Right cardiac atrium (tissue), 5 donors: ENCODE data around the gene TWF1. TPM values are rescaled to one million over a fixed set of nuclear protein-coding genes. Genes with fewer than 3 reads are reported as not detected.

Experiments
- ATAC-seq, 2 donors: fragments of 200-7000 bp; cut with Tn5 transposase; one replicate each; pipeline versions ENCODE4 v1.8.0 to v1.9.1; 2020; ENCODE audit warnings: moderate library complexity in 2 of 2, mild to moderate bottlenecking in 1 of 2
- DNase-seq, 3 donors: peaks; one replicate each; pipeline ENCODE4 v3.0.0-alpha.2; 2020
- H3K27ac ChIP-seq: one replicate; pipeline ENCODE4 v1.5.1; 2013; ENCODE audit warnings: mild to moderate bottlenecking, low read length, control low read depth, moderate library complexity
- H3K27me3 ChIP-seq: one replicate; pipeline ENCODE4 v1.6.1; 2013; ENCODE audit not compliant: control insufficient read depth, insufficient read depth
- H3K4me1 ChIP-seq: one replicate; pipeline ENCODE4 v1.6.1; 2013; ENCODE audit warnings: low read length; ENCODE audit not compliant: control insufficient read depth, insufficient read depth
- H3K4me3 ChIP-seq: one replicate; pipeline ENCODE4 v1.5.1; 2013; ENCODE audit warnings: low read length, control low read depth
- H3K9me3 ChIP-seq: one replicate; pipeline ENCODE4 v1.6.1; 2013; ENCODE audit warnings: low read length; ENCODE audit not compliant: control insufficient read depth
- WGBS: extraction: QIAGEN DNeasy Blood & Tissue Kit; methylation state at CpG from one replicate; pipeline ENCODE4 v1.1.7; 2013; 5-methylcytosine and 5-hydroxymethylcytosine counted together
- intact Hi-C, 4 donors: fragments of 100-400 bp; cut with DNase I; formaldehyde crosslinking; loops; one replicate each; pipeline versions ENCODE4 v1.11.0 to v1.14.0; 2022 to 2023
- polyA plus RNA-seq: library from polyadenylated mRNA; stranded (reverse); fragments of 200-250 nt; gene quantifications from one replicate; pipeline ENCODE4 v1.2.3, GENCODE V29; 2013
- total RNA-seq, 4 donors: library from RNA; stranded (reverse); fragmentation: NEBNext Ultra II Directional; extraction: Animal tissue kit (Norgen Biotek cat#: 25700); gene quantifications; one replicate each; pipeline ENCODE4 v1.2.1, GENCODE V29; 2021
- donor health status: healthy with polysubstance abuse.
- donor health status: DM: no; HTN: yes; CAD: no.
- donor health status: DM: no; HTN: no; CAD: no.
- donor health status: DM: no; HTN: yes; CAD: no; lungs with severe emphysema.
- donor health status: DM: yes; HTN: yes; CAD: no.

TWF1 gene
- total and polyA plus RNA-seq, 5 donors: 13.0 to 30.5 (median 19.7) TPM

DNA sequence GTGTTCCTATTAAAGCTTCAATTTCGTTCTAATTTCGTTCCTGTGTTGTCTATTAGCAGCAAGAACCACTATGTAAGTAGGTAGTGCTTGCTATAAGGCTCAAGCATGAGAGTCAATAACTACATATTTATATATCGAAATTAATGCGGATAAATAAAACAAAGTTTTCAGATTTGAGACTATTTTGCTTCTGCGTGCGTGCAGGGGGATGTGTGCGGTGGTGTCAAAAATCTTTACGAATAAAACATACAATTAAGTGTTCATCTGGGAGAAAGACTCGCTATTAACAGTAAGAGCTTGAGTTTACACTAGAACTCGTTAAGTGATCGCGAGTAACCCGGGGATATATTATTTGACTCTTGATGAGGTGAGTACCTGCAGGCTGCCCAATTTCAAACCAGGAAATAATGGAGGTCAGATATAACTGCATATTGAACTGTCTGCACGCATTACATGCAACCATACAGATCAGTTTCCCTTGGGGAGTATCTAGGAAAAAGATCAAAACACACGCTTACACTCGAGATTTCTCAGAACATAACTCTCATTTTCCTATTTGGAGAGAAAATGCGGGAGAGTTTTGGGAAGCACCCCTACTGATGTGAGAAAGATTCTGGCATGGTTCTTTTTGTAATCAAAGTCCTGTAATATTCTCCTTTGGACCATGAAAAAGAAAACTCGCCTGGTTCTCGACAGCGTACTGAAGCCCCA lies 813 bp downstream of the TWF1 start:
- H3K4me3 ChIP-seq: peak overlapping the region; percentile 81
- no peaks in the 10 kb centered on the region for H3K27me3 ChIP-seq
- H3K4me1 ChIP-seq: no peaks in the 10 kb centered on the region
- 6% methylated on average over 20 of the region's 20 CpGs for WGBS
- ATAC-seq (no peak), DNase-seq (no peak)
- intact Hi-C loops: loop anchor here in 2 of 4 donors (10.0 kb wide), 1 partner anchor 69 kb away; no protein-coding TSS in a partner anchor
- peak overlapping the region; percentile 99 for H3K27ac ChIP-seq
- no peaks in the 10 kb centered on the region for H3K9me3 ChIP-seq

DNA sequence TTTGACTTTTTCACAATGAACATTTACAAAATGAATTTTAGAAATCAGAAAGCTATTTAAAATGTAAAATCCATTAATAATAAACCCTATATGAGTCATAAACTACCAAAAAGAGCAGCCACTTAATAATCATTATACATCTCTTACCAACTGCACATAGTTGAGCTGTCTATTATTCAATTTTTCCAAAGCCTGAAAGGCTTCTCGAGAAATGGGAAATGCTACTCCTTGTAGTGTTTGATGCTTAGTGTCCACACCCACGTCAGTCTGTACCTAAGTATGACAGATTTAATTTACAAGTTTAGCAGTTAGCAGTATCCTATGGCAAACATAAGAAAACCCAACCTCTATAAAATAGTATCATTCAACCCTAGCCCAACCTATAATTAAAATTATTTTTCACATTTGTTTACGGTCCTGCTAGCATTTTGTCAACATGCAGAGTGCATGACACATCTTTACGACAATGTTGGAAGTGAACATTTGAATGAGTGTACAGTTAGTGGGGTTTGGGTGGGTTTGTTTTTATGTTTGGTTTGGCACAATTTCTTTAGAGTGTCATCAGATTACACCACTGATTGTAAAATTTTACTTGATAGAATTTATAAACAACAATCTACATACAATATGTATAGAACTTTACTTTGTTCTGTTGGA lies 8.4 kb downstream of the TWF1 start:
- Histone ChIP-seq H3K27ac (no peak overlapping the region), H3K4me3 (no peak overlapping the region), H3K27me3 (no peaks in the 10 kb centered on the region), H3K9me3 (no peaks in the 10 kb centered on the region), H3K4me1 (no peaks in the 10 kb centered on the region)
- no peak for DNase-seq
- 86% methylated on average over 4 of the region's 4 CpGs for WGBS
- intact Hi-C loops: no loop called here
- ATAC-seq: no peak

DNA sequence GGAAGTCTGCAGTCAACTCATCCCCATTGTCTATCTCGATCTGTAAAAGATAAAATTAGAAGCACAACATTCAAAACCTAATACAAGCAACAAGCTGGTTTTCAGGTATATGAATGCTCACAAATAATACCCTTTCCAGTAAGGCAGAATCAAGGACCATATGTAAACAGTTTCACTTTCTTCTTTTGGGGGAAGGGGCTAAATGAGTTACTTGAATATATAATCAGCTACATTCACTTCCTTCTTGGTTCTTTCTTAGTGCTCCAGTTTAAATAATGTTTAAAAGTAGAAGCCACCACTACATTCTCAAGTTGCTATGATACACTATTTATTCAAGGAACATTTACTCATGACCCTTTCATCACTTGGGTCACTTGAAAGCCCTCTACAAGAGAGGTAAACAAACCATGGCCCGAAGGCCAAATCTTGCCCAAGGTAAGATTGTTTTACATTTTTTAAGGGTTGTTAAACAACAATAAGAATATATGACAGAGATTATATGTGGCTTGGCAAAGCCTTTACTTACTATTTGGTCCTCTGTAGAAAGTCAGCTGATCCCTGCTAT lies 10.3 kb downstream of the TWF1 start:
- no peaks in the 10 kb centered on the region for H3K4me1 ChIP-seq
- intact Hi-C loops: no loop called here
- DNase-seq (no peak), ATAC-seq (no peak)
- H3K9me3 ChIP-seq: no peaks in the 10 kb centered on the region
- H3K27ac ChIP-seq: no peak overlapping the region
- WGBS: 77% methylated on average over 2 of the region's 2 CpGs
- H3K27me3 ChIP-seq: no peaks in the 10 kb centered on the region
- no peak overlapping the region for H3K4me3 ChIP-seq

DNA sequence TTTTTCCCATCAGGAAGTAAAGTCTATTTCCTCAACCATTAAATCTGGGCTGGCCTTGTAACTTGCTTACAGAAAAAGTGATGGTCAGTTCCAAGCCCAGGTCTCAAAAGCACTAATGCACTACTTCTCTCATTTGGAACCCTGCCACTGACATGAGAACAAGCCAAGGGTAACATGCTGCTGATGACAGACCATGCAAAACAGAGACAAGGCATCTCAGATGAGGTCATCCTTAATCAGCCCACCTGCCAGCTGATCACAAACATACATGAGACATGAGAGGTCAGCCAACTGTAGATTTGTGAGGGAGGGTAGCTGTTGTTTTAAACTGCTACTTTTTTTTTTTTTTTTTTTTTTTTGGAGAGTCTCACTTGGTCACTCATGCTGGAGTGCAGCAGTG lies 16.2 kb downstream of the TWF1 start:
- H3K9me3 ChIP-seq: no peaks in the 10 kb centered on the region
- ATAC-seq (peak in 1 of 2 donors; percentile 41), DNase-seq (no peak)
- no peaks in the 10 kb centered on the region for H3K27me3 ChIP-seq
- intact Hi-C loops: no loop called here
- H3K4me3 ChIP-seq: no peak overlapping the region
- no peaks in the 10 kb centered on the region for H3K4me1 ChIP-seq
- no peak overlapping the region for H3K27ac ChIP-seq

DNA sequence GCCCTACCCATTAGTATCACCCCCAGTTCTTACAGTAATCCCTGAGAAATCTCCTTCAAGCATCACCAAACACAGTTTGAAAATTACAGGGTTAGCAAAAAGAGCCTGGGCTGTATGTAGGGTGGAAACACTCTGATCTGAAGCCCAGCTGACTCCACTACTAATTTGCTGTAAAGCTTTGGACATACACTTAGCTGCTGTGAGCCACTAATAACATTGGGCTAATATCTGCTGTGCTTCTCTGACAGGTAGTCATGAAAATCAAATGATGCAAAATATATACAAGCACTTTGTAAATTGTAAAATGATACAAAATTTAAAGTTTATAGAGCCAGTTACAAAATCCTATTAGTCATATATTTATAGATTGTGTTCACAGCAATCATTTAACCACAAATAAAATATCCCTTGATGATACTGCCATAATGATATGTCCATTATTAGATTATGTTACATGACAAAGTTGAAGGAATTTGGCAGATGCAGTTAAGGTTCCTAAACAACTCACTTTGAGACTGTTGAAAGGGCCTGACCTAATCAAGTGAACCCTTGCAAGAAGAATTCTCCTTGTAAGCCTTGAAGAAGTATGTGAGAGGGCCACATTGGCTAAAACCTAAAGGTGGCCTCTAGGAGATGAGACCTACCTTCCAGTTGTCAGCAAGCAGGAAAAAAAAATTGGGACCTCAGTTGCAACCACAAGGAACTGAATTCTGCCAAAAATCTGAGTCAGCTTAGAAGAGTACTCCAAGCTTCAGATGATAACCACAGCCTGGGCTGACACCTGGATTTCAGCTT lies 19.0 kb downstream of the TWF1 start:
- H3K4me3 ChIP-seq: no peak overlapping the region
- H3K9me3 ChIP-seq: no peaks in the 10 kb centered on the region
- H3K27me3 ChIP-seq: no peaks in the 10 kb centered on the region
- intact Hi-C loops: no loop called here
- H3K27ac ChIP-seq: no peak overlapping the region
- DNase-seq (no peak), ATAC-seq (no peak)
- no peaks in the 10 kb centered on the region for H3K4me1 ChIP-seq

DNA sequence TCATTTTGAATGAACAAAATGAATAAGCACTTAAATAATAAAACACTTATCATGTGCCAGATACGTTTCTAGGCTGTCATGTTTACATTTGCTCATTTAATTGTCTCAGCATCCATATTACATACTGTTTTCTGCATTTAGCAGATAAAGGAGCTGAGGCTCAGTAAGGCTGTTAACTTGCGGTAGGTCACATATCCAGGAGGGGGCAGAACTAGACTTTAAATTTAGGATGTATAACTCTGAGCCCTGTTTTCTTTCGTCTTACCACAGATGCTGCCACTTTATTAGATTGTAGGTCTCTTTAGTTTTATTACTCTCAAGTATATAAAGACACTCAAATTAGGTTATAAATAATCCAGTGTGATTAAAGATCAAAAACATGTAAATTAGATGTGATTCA lies 29.6 kb downstream of the TWF1 start:
- H3K27me3 ChIP-seq: no peaks in the 10 kb centered on the region
- H3K27ac ChIP-seq: no peak overlapping the region
- no peaks in the 10 kb centered on the region for H3K9me3 ChIP-seq
- no peak for ATAC-seq
- 53% methylated on average over 3 of the region's 3 CpGs for WGBS
- no peaks in the 10 kb centered on the region for H3K4me1 ChIP-seq
- no peak overlapping the region for H3K4me3 ChIP-seq
- no peak for DNase-seq
- intact Hi-C loops: no loop called here

DNA sequence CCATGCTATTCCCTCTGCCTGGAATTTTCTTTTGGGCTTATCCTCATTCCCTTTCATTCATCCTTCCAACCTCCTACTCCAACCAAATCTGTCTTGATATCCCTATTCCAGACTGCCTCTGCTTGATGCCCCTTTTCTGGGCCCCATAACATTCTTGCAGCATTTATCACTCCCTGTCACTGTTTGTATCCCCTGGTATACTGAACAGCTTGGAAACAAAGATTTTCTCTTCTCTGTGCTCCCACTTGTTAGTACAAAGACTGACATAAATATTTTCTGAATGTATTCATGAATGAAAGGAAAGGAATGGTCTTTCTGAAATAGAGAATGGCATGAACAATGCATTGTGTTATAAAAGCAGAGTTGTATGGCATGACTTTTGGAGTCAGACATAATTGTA lies 39.8 kb downstream of the TWF1 start:
- no peak for ATAC-seq
- DNase-seq: no peak
- H3K27me3 ChIP-seq: no peaks in the 10 kb centered on the region
- H3K4me3 ChIP-seq: no peak overlapping the region
- no peaks in the 10 kb centered on the region for H3K4me1 ChIP-seq
- no peak overlapping the region for H3K27ac ChIP-seq
- no peaks in the 10 kb centered on the region for H3K9me3 ChIP-seq
- intact Hi-C loops: no loop called here

DNA sequence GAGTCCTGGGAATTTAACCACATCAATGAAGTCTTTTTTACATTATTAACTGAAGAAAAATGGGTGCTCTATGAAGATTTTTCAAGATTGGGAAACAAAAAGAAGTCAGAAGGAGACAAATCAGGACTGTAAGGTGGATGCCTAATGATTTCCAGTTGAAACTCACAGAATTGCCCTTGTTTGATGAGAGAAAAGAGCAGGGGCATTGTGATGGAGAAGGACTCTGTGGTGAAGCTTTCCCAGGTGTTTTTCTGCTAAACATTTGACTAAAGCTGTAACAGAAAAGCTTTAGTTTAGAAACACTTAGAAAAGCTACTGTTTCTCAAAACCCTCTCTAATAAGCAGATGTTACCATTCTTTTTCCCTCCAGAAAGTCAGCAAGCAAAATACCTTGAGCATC lies 41.6 kb downstream of the TWF1 start:
- Histone ChIP-seq H3K27ac (no peak overlapping the region), H3K4me1 (no peaks in the 10 kb centered on the region), H3K9me3 (no peaks in the 10 kb centered on the region), H3K27me3 (no peaks in the 10 kb centered on the region), H3K4me3 (no peak overlapping the region)
- DNase-seq: no peak
- intact Hi-C loops: no loop called here
- ATAC-seq: no peak

DNA sequence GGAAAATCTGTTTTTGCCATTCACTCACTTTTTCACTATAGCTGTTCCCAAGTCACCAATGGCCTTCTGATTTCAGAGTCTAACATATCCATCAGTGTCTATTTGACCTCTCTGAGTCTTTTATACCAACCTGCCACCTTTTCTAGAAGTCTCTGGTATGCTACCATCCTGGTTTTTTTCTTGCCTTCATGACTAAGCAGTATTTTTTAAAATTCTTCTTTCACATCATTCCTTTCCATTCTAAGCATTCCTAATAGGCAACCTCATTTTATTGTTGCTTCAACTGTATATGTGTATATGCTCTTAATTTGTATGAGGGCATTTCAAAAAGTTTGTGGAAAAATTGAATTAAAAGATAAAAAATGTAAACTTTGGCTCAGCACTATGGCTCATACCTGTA lies 42.3 kb downstream of the TWF1 start:
- Histone ChIP-seq H3K4me3 (no peak overlapping the region), H3K27ac (no peak overlapping the region), H3K27me3 (no peaks in the 10 kb centered on the region), H3K9me3 (no peaks in the 10 kb centered on the region), H3K4me1 (no peaks in the 10 kb centered on the region)
- ATAC-seq: no peak
- intact Hi-C loops: no loop called here
- DNase-seq: no peak

DNA sequence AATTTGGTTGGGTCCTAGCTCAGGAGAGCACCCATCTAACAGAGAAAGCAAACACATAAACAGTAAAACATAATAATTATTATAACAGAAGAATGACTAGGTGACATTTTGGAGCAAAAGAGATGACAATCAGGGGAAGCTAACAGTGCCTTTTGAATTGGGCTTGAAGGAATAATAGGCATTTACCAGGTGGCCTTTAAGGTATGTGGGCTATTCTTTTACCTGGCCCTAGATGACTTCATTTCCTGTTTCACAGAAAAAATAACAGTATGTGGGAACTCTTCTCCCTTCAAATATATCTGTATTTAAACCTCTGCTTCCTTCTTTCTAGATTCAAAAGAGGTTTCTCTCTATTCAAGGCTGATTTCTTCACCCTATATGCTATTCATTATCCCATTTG lies 43.5 kb downstream of the TWF1 start:
- intact Hi-C loops: no loop called here
- Histone ChIP-seq H3K27ac (no peak overlapping the region), H3K9me3 (no peaks in the 10 kb centered on the region), H3K4me3 (no peak overlapping the region), H3K4me1 (peaks cover 2% of the 10 kb centered on the region), H3K27me3 (no peaks in the 10 kb centered on the region)
- DNase-seq: no peak
- ATAC-seq: no peak

DNA sequence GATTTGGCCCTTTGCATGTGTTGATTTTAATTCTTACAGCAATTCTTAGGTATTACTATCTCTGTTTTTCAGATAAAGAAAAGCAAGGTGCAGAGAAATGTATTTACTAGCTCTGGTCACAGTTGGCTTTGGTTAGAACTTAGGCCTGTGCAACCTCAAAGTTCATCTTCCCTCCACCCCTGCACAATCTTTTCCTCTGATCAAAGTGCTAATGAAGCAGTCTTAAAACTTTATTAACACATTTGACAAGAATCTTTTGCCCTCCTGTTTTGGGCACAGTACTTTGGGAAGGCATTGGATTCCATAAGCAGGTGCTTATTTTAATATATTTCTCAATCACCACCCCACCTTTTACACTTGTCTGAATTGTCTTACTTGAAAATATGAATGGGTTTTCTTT lies 44.6 kb downstream of the TWF1 start:
- Histone ChIP-seq H3K27me3 (no peaks in the 10 kb centered on the region), H3K27ac (no peak overlapping the region), H3K4me1 (peaks cover 2% of the 10 kb centered on the region), H3K4me3 (no peak overlapping the region), H3K9me3 (no peaks in the 10 kb centered on the region)
- no peak for DNase-seq
- intact Hi-C loops: no loop called here
- ATAC-seq: no peak
